Measurements from ENCODE around the gene FGFBP1.

The FGFBP1 gene

GRCh38 chr4:15938640-15939039, at the start of gene FGFBP1:
TSS of gene FGFBP1 (minus strand) at chr4:15938740. CDS start at chr4:15936632, 2,108 bp downstream.
- no peak for DNase-seq

GRCh38 chr4:15988222-15988621, 49.7 kb upstream of the FGFBP1 start:
- no peak for DNase-seq

- DNase-seq: no peak
These were observed 48.4 kb upstream of the FGFBP1 start for GRCh38 chr4:15986907-15987306.

GRCh38 chr4:15983610-15984009, 45.1 kb upstream of the FGFBP1 start:
- DNase-seq: no peak

GRCh38 chr4:15982842-15983524, 44.4 kb upstream of the FGFBP1 start:
- no peak for DNase-seq

GRCh38 chr4:15976456-15977447, 38.2 kb upstream of the FGFBP1 start:
- no peak for DNase-seq

GRCh38 chr4:15971068-15971801, 32.7 kb upstream of the FGFBP1 start:
- DNase-seq: no peak

GRCh38 chr4:15968551-15969300, 30.2 kb upstream of the FGFBP1 start:
- no peak for DNase-seq

GRCh38 chr4:15965325-15965724, 26.8 kb upstream of the FGFBP1 start:
- no peak for DNase-seq

- no peak for DNase-seq
These were observed 25.6 kb upstream of the FGFBP1 start for GRCh38 chr4:15964159-15964558.

GRCh38 chr4:15963576-15963975, 25.0 kb upstream of the FGFBP1 start:
- no peak for DNase-seq

- no peak for DNase-seq
These were observed 24.5 kb upstream of the FGFBP1 start, which contains the start of gene FGFBP2 for GRCh38 chr4:15963001-15963451. TSS of gene FGFBP2 (minus strand) at chr4:15963175. CDS start at chr4:15963129, 46 bp downstream.

- no peak for DNase-seq
These were observed 23.4 kb upstream of the FGFBP1 start for GRCh38 chr4:15961781-15962510.

- no peak for DNase-seq
These were observed 20.0 kb upstream of the FGFBP1 start for GRCh38 chr4:15958562-15958961.

- DNase-seq: no peak
These were observed 17.8 kb upstream of the FGFBP1 start for GRCh38 chr4:15956179-15956850.

- no peak for DNase-seq
These were observed 17.1 kb upstream of the FGFBP1 start for GRCh38 chr4:15955670-15956069.

- DNase-seq: no peak
These were observed 15.1 kb upstream of the FGFBP1 start for GRCh38 chr4:15953625-15954024.

GRCh38 chr4:15951781-15952180, 13.2 kb upstream of the FGFBP1 start:
- no peak for DNase-seq

GRCh38 chr4:15948826-15949225, 10.3 kb upstream of the FGFBP1 start:
- no peak for DNase-seq

- DNase-seq: no peak
These were observed 9.1 kb upstream of the FGFBP1 start for GRCh38 chr4:15947684-15948083.

- peak; percentile 13 for DNase-seq
These were observed 7.0 kb upstream of the FGFBP1 start for GRCh38 chr4:15945516-15945915.
